ENCODE measurements around the gene SYVN1. TPM values are rescaled to one million over a fixed set of nuclear protein-coding genes. Genes with fewer than 3 reads are reported as not detected.

Gene SYVN1
- polyA plus RNA-seq, 1 of the 3 experiments (the other 2 are of a cell fraction) = 31.9 TPM

DNA sequence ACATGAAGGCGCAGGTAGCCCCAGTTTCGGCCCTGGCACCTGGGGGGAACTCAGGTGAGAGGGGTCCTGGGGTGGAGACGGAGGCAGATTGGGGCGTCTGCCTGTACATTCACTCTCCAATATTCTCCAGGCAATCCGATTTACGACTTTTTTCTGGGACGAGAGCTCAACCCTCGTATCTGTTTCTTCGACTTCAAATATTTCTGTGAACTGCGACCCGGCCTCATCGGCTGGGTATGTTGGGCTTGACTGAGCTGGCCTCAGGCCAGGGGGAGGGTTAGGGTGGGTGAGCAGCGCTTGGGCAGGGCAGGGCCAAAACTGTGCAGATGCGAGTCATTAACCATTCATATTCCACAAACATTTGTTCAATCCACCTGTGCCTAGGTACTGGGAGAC is 21.0 kb downstream of the SYVN1 start:
- H3K79me2 ChIP-seq (ENCODE audit: insufficient read depth) = peaks cover 20% of the 10 kb centered on the region
- H3K27ac ChIP-seq (ENCODE audit: low read depth in 2 of 2, low read length in 1 of 2) = peak overlapping the region in 1 of 2 experiments; percentile 89; a peak in 2 of 4 replicates
- no peaks in the 10 kb centered on the region for H3K9me3 ChIP-seq
- ChIA-PET CTCF (interaction anchor here (0.6 to 6.1 kb wide), 24 partner anchors 8 to 800 kb away, joined by 3 to 150 read pairs (median 3); partner anchors contain the start of genes ARL2, CAPN1, FAU and MRPL49), POLR2A (interaction anchor here (1.4 to 4.1 kb wide), 5 partner anchors 9 to 99 kb away, joined by 5 to 27 read pairs (median 14); partner anchors contain the start of genes ARL2, FAU, MRPL49 and SYVN1)
- TF ChIP-seq EP300 (IDR thresholded peaks at IDR 0.05; ENCODE audit: borderline replicate concordance in 1 of 2, low read depth in 1 of 2, low read length in 1 of 2) (no peak), NFIC (IDR thresholded peaks at IDR 0.05; ENCODE audit: borderline replicate concordance) (peak; percentile 33; the same call in 1 of the 2 replicates), CHD2 (IDR thresholded peaks at IDR 0.05; ENCODE audit: low read length, partially characterized antibody) (no peak), ELF1 (IDR thresholded peaks at IDR 0.05) (no peak), FOXJ3 (CRISPR knock-in tag; IDR thresholded peaks at IDR 0.05) (no peak)
- TF ChIP-seq, protein P1, sequence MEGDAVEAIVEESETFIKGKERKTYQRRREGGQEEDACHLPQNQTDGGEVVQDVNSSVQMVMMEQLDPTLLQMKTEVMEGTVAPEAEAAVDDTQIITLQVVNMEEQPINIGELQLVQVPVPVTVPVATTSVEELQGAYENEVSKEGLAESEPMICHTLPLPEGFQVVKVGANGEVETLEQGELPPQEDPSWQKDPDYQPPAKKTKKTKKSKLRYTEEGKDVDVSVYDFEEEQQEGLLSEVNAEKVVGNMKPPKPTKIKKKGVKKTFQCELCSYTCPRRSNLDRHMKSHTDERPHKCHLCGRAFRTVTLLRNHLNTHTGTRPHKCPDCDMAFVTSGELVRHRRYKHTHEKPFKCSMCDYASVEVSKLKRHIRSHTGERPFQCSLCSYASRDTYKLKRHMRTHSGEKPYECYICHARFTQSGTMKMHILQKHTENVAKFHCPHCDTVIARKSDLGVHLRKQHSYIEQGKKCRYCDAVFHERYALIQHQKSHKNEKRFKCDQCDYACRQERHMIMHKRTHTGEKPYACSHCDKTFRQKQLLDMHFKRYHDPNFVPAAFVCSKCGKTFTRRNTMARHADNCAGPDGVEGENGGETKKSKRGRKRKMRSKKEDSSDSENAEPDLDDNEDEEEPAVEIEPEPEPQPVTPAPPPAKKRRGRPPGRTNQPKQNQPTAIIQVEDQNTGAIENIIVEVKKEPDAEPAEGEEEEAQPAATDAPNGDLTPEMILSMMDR (IDR thresholded peaks at IDR 0.05) = 0 out of 2 replicates have a peak, but pooled peaks have one; percentile 16
- H3K9ac ChIP-seq = no peak overlapping the region
- peak overlapping the region; percentile 93 for H3K4me2 ChIP-seq
- H3K4me3 ChIP-seq (ENCODE audit: low read depth in 2 of 2, low read length in 1 of 2) = peak overlapping the region; percentile 64 to 83
- peaks cover 19% of the 10 kb centered on the region for H3F3A ChIP-seq (replicated peaks; ENCODE audit: insufficient read depth)
- peak; percentile 63 for DNase-seq
- H2AFZ ChIP-seq (ENCODE audit: low read depth) = no peak overlapping the region
- H3K36me3 ChIP-seq (replicated peaks in 1 of 2; ENCODE audit: control insufficient read depth in 1 of 2, insufficient read depth in 2 of 2, low read length in 1 of 2) = peaks cover 12 to 24% of the 10 kb centered on the region in 2 experiments
- peaks cover 6% of the 10 kb centered on the region; the same call in 1 of the 2 replicates for H4K20me1 ChIP-seq (ENCODE audit: insufficient read depth)
- H3K9me2 ChIP-seq = no peaks in the 10 kb centered on the region
- WGBS (ENCODE audit: low lambda C conversion rate) = 38% methylated on average over 14 of the region's 14 CpGs
- H3K4me1 ChIP-seq (ENCODE audit: control insufficient read depth in 1 of 2, insufficient read depth in 2 of 2, low read depth in 1 of 2, low read length in 1 of 2) = peaks cover 14 to 54% of the 10 kb centered on the region in 2 experiments; a peak in 3 of 4 replicates
- no peaks in the 10 kb centered on the region for H3K27me3 ChIP-seq (ENCODE audit: insufficient read depth)

DNA sequence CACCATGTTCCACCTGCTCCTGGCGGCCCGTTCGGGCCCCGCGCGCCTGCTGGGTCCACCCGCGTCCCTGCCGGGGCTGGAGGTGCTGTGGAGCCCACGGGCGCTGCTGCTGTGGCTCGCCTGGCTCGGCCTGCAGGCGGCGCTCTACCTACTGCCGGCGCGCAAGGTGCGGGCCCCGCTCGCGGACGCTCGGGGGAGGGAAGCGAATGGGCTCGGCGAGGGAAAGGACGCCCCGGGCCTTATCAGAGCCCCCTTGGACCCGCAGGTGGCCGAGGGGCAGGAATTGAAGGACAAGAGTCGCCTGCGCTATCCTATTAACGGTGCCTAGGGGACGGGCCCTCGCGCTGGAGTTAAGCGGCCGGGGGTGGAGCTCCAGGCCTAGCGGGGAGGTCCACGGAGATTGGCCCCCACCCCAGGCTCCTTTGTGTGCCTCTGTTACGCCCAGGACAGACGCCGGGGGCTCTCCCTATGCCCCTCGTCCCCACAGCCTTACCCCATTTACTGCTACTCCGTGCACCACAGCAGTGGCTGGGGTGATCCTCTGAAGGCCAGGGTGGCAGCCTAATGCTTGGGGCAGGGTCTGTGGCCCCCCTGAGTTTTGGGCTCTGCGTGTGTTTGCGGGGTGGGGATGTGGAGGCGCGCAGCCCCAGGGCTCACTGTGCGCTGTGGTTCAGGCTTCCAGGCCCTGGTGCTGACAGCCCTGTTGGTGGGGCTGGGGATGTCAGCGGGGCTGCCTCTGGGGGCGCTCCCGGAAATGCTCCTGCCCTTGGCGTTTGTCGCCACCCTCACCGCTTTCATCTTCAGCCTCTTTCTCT is 21.6 kb downstream of the SYVN1 start:
- peak; percentile 85 for DNase-seq
- Histone ChIP-seq H3K27ac (ENCODE audit: low read depth in 2 of 2, low read length in 1 of 2) (peak overlapping the region in 1 of 2 experiments; percentile 89; a peak in 2 of 4 replicates), H2AFZ (ENCODE audit: low read depth) (no peak overlapping the region), H3K79me2 (ENCODE audit: insufficient read depth) (peaks cover 20% of the 10 kb centered on the region), H3K36me3 (replicated peaks in 1 of 2; ENCODE audit: control insufficient read depth in 1 of 2, insufficient read depth in 2 of 2, low read length in 1 of 2) (peaks cover 7 to 28% of the 10 kb centered on the region in 2 experiments), H3K27me3 (ENCODE audit: insufficient read depth) (no peaks in the 10 kb centered on the region), H3K9me2 (no peaks in the 10 kb centered on the region), H3K9me3 (no peaks in the 10 kb centered on the region), H3K4me2 (peak overlapping the region; percentile 93), H3K4me1 (ENCODE audit: control insufficient read depth in 1 of 2, insufficient read depth in 2 of 2, low read depth in 1 of 2, low read length in 1 of 2) (peaks cover 14 to 52% of the 10 kb centered on the region in 2 experiments; a peak in 3 of 4 replicates), H4K20me1 (ENCODE audit: insufficient read depth) (peaks cover 6% of the 10 kb centered on the region; the same call in 1 of the 2 replicates), H3F3A (replicated peaks; ENCODE audit: insufficient read depth) (peaks cover 13% of the 10 kb centered on the region), H3K4me3 (ENCODE audit: low read depth in 2 of 2, low read length in 1 of 2) (peak overlapping the region; percentile 64 to 83), H3K9ac (no peak overlapping the region; the same call in 1 of the 2 replicates)
- ChIA-PET POLR2A (interaction anchor here (0.7 to 4.1 kb wide), 9 partner anchors 9 to 189 kb away, joined by 3 to 27 read pairs (median 5); partner anchors contain the start of genes ARL2, FAU and MRPL49), CTCF (interaction anchor here (0.6 to 6.1 kb wide), 41 partner anchors 8 to 800 kb away, joined by 3 to 150 read pairs (median 3); partner anchors contain the start of genes ARL2, CAPN1, FAU and MRPL49)
- WGBS (ENCODE audit: low lambda C conversion rate) = 5% methylated on average over 27 of the region's 57 CpGs
- TF ChIP-seq FOXJ3 (CRISPR knock-in tag; IDR thresholded peaks at IDR 0.05) (no peak), MXI1 (IDR thresholded peaks at IDR 0.05; ENCODE audit: low read depth, low read length) (0 out of 2 replicates have a peak, but pooled peaks have one; percentile 37), ELF1 (IDR thresholded peaks at IDR 0.05) (no peak), GATA2 (CRISPR knock-in tag; IDR thresholded peaks at IDR 0.05) (no peak), RCOR1 (IDR thresholded peaks at IDR 0.05; ENCODE audit: low read length) (no peak), RAD21 (IDR thresholded peaks at IDR 0.05; ENCODE audit: low read length) (no peak), FOSL2 (IDR thresholded peaks at IDR 0.05; ENCODE audit: borderline replicate concordance, low read depth) (no peak)
- TF ChIP-seq, protein P2, sequence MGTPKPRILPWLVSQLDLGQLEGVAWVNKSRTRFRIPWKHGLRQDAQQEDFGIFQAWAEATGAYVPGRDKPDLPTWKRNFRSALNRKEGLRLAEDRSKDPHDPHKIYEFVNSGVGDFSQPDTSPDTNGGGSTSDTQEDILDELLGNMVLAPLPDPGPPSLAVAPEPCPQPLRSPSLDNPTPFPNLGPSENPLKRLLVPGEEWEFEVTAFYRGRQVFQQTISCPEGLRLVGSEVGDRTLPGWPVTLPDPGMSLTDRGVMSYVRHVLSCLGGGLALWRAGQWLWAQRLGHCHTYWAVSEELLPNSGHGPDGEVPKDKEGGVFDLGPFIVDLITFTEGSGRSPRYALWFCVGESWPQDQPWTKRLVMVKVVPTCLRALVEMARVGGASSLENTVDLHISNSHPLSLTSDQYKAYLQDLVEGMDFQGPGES (IDR thresholded peaks at IDR 0.05; ENCODE audit: low read depth, low read length) = no peak
- TF ChIP-seq, protein P3, sequence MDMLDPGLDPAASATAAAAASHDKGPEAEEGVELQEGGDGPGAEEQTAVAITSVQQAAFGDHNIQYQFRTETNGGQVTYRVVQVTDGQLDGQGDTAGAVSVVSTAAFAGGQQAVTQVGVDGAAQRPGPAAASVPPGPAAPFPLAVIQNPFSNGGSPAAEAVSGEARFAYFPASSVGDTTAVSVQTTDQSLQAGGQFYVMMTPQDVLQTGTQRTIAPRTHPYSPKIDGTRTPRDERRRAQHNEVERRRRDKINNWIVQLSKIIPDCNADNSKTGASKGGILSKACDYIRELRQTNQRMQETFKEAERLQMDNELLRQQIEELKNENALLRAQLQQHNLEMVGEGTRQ (IDR thresholded peaks at IDR 0.05; ENCODE audit: borderline replicate concordance, low read depth, low read length) = no peak
- TF ChIP-seq, protein P4, sequence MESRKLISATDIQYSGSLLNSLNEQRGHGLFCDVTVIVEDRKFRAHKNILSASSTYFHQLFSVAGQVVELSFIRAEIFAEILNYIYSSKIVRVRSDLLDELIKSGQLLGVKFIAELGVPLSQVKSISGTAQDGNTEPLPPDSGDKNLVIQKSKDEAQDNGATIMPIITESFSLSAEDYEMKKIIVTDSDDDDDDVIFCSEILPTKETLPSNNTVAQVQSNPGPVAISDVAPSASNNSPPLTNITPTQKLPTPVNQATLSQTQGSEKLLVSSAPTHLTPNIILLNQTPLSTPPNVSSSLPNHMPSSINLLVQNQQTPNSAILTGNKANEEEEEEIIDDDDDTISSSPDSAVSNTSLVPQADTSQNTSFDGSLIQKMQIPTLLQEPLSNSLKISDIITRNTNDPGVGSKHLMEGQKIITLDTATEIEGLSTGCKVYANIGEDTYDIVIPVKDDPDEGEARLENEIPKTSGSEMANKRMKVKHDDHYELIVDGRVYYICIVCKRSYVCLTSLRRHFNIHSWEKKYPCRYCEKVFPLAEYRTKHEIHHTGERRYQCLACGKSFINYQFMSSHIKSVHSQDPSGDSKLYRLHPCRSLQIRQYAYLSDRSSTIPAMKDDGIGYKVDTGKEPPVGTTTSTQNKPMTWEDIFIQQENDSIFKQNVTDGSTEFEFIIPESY (IDR thresholded peaks at IDR 0.05; ENCODE audit: borderline replicate concordance, low read depth) = no peak
- TF ChIP-seq, protein P1 (IDR thresholded peaks at IDR 0.05) = peak; percentile 80
